ENCODE results near the gene HSPH1.

HSPH1 gene

GRCh38 chr13:31199527-31199848 is 37.8 kb upstream of the HSPH1 start:
- H3K9me3 ChIP-seq (ENCODE audit: insufficient read depth, low read depth, low read length) = no peaks in the 10 kb centered on the region
- peak overlapping the region; percentile 57; the same call in 1 of the 2 replicates for H2AFZ ChIP-seq (ENCODE audit: low read length)
- no peaks in the 10 kb centered on the region for H3K9me2 ChIP-seq (replicated peaks; ENCODE audit: low read depth, low read length)
- H3K9ac ChIP-seq (ENCODE audit: low read depth, low read length, poor library complexity, severe bottlenecking) = peak overlapping the region; percentile 27
- no peaks in the 10 kb centered on the region for H3K36me3 ChIP-seq (ENCODE audit: insufficient read depth, low read length)
- H3K4me1 ChIP-seq (ENCODE audit: insufficient read depth, low read length, poor library complexity, severe bottlenecking) = peaks cover 40% of the 10 kb centered on the region
- no peaks in the 10 kb centered on the region for H3K27me3 ChIP-seq (ENCODE audit: insufficient read depth, low read length, poor library complexity, severe bottlenecking)
- peaks cover 37% of the 10 kb centered on the region for H3K79me2 ChIP-seq (ENCODE audit: insufficient read depth, low read length)
- TF ChIP-seq EZH2phosphoT487 (IDR thresholded peaks at IDR 0.05; ENCODE audit: borderline replicate concordance) = no peak
- TF ChIP-seq CTCF (conservative IDR thresholded peaks at IDR 0.05; ENCODE audit: low read length) = no peak
- H4K20me1 ChIP-seq (ENCODE audit: insufficient read depth, low read length, poor library complexity, severe bottlenecking) = no peaks in the 10 kb centered on the region
- H3K4me2 ChIP-seq (ENCODE audit: low read depth, low read length, poor library complexity, severe bottlenecking) = peak overlapping the region; percentile 77
- peak overlapping the region; percentile 84 for H3K4me3 ChIP-seq (ENCODE audit: low read length, poor library complexity, severe bottlenecking)
- peaks cover 4% of the 10 kb centered on the region; the same call in 1 of the 2 replicates for H3F3A ChIP-seq (ENCODE audit: low read depth)

GRCh38 chr13:31198519-31198918 is 36.8 kb upstream of the HSPH1 start:
- Histone ChIP-seq H3K27me3 (ENCODE audit: insufficient read depth, low read length, poor library complexity, severe bottlenecking) (no peaks in the 10 kb centered on the region), H3K9me3 (ENCODE audit: insufficient read depth, low read depth, low read length) (no peaks in the 10 kb centered on the region), H3K4me2 (ENCODE audit: low read depth, low read length, poor library complexity, severe bottlenecking) (peak overlapping the region; percentile 77), H3K9ac (ENCODE audit: low read depth, low read length, poor library complexity, severe bottlenecking) (no peak overlapping the region), H3K4me3 (ENCODE audit: low read length, poor library complexity, severe bottlenecking) (no peak overlapping the region), H3K4me1 (ENCODE audit: insufficient read depth, low read length, poor library complexity, severe bottlenecking) (peaks cover 32% of the 10 kb centered on the region), H3K9me2 (replicated peaks; ENCODE audit: low read depth, low read length) (no peaks in the 10 kb centered on the region), H2AFZ (ENCODE audit: low read length) (no peak overlapping the region), H3K79me2 (ENCODE audit: insufficient read depth, low read length) (peaks cover 27% of the 10 kb centered on the region), H3K36me3 (ENCODE audit: insufficient read depth, low read length) (no peaks in the 10 kb centered on the region), H4K20me1 (ENCODE audit: insufficient read depth, low read length, poor library complexity, severe bottlenecking) (no peaks in the 10 kb centered on the region), H3F3A (ENCODE audit: low read depth) (peaks cover 4% of the 10 kb centered on the region; the same call in 1 of the 2 replicates)
- TF ChIP-seq EZH2phosphoT487 (IDR thresholded peaks at IDR 0.05; ENCODE audit: borderline replicate concordance) = no peak
- TF ChIP-seq CTCF (conservative IDR thresholded peaks at IDR 0.05; ENCODE audit: low read length) = no peak

GRCh38 chr13:31196992-31197391 is 35.3 kb upstream of the HSPH1 start:
- H4K20me1 ChIP-seq (ENCODE audit: insufficient read depth, low read length, poor library complexity, severe bottlenecking) = no peaks in the 10 kb centered on the region
- peaks cover 25% of the 10 kb centered on the region for H3K4me1 ChIP-seq (ENCODE audit: insufficient read depth, low read length, poor library complexity, severe bottlenecking)
- 0 out of 2 replicates have a peak, but pooled peaks cover under 1% of the 10 kb centered on the region for H3F3A ChIP-seq (ENCODE audit: low read depth)
- H3K9me2 ChIP-seq (replicated peaks; ENCODE audit: low read depth, low read length) = no peaks in the 10 kb centered on the region
- TF ChIP-seq EZH2phosphoT487 (IDR thresholded peaks at IDR 0.05; ENCODE audit: borderline replicate concordance) (no peak), CTCF (conservative IDR thresholded peaks at IDR 0.05; ENCODE audit: low read length) (no peak)
- H3K79me2 ChIP-seq (ENCODE audit: insufficient read depth, low read length) = peaks cover 13% of the 10 kb centered on the region
- H3K4me3 ChIP-seq (ENCODE audit: low read length, poor library complexity, severe bottlenecking) = no peak overlapping the region
- no peaks in the 10 kb centered on the region for H3K36me3 ChIP-seq (ENCODE audit: insufficient read depth, low read length)
- no peak overlapping the region for H3K4me2 ChIP-seq (ENCODE audit: low read depth, low read length, poor library complexity, severe bottlenecking)
- H3K9ac ChIP-seq (ENCODE audit: low read depth, low read length, poor library complexity, severe bottlenecking) = no peak overlapping the region
- H2AFZ ChIP-seq (ENCODE audit: low read length) = no peak overlapping the region
- H3K9me3 ChIP-seq (ENCODE audit: insufficient read depth, low read depth, low read length) = no peaks in the 10 kb centered on the region
- H3K27me3 ChIP-seq (ENCODE audit: insufficient read depth, low read length, poor library complexity, severe bottlenecking) = no peaks in the 10 kb centered on the region
